RKO (cell line): ENCODE measurements around the gene GNAL.
"Not testable (repeated sequence)": the region's sequence is repeated elsewhere in the genome, so short reads cannot be mapped to it uniquely, and the experiment has no call there.

Source experiments
- DNase-seq: peaks from one replicate; pipeline ENCODE4 v3.0.0-alpha.2; 2016; ENCODE audit warnings: low spot score

GNAL gene

DNA sequence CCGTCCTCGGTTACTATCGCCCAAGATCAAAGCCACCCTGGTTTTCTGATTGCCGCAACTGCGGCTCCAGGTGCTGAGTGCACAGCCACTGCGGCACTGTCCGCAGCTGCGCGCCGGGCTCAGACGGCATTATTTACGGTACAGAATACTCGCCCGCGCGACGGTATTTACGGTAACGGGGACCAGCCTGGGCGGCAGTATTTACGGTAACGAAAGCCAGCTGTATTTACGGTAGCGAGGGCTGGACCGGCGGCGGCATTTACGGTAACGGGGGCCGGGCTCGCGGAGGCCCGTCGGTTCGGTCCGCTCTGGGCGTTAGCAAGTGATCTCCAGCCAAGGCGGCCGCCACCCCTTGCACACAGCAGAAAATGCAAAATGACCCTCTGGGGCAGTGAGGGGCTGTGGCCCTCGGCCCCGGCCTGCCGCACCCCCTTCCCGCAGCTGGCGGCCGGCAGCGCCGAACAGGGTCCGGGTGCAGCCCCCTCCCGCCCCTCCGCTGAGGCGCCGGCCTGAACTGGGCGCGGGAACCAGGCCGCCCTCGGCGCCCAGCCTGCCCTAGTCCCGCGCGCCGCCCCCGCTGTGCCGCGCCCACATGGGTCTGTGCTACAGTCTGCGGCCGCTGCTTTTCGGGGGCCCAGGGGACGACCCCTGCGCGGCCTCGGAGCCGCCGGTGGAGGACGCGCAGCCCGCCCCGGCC, at the start of gene GNAL:
TSS of gene GNAL (plus strand) at position 293 of the 697 bp plus-strand sequence. CDS start at position 593, 300 bp downstream.
- peak; percentile 89 for DNase-seq

DNA sequence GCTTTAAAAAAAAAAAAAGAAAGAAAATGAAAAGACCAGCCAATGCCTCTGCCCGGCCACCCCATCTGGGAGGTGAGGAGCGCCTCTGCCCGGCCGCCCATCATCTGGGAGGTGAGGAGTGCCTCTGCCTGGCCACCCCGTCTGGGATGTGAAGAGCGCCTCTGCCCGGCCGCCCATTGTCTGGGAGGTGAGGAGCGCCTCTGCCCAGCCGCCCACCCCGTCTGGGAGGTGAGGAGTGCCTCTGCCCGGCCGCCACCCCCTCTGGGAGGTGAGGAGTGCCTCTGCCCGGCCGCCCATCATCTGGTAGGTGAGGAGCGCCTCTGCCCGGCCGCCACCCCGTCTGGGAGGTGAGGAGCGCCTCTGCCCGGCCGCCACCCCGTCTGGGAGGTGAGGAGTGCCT, 41.8 kb upstream of the GNAL start:
- DNase-seq, result not testable (repeated sequence)

DNA sequence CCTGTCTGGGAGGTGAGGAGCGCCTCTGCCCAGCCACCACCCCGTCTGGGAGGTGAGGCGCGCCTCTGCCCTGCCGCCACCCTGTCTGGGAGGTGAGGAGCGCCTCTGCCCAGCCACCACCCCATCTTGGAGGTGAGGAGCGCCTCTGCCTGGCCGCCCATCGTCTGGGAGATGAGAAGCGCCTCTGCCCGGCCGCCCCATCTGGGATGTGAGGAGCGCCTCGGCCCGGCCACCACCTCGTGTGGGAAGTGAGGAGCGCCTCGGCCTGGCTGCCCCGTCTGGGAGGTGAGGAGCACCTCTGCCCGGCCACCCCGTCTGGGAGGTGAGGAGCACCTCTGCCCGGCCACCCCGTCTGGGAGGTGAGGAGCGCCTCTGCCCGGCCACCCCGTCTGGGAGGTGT, 41.3 kb upstream of the GNAL start:
- not testable (repeated sequence) for DNase-seq

DNA sequence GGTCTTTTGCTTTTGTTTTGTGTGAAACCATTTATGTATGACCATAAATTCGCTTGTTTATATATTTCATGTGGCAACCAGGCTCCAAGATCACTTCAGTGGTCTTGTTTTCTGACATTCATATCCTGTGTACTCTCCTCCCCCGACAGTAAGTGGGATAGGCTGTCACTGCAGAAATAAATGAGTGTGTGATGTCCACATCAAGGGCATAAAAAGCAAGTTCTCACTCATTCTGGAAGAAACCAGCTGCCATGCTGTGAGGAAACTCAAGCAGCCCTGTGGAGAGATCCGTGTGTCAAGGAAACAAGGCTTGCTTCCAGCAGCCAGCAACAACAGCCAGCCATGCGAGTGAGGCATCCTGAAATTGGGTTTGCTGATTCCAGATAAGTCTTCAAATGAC, 39.2 kb upstream of the GNAL start:
- DNase-seq, result no peak

- DNase-seq, result no peak
Measured at GRCh38 chr18:11651899-11652298, 37.2 kb upstream of the GNAL start.

- DNase-seq, result no peak
Measured at GRCh38 chr18:11653521-11653920, 35.5 kb upstream of the GNAL start.

DNA sequence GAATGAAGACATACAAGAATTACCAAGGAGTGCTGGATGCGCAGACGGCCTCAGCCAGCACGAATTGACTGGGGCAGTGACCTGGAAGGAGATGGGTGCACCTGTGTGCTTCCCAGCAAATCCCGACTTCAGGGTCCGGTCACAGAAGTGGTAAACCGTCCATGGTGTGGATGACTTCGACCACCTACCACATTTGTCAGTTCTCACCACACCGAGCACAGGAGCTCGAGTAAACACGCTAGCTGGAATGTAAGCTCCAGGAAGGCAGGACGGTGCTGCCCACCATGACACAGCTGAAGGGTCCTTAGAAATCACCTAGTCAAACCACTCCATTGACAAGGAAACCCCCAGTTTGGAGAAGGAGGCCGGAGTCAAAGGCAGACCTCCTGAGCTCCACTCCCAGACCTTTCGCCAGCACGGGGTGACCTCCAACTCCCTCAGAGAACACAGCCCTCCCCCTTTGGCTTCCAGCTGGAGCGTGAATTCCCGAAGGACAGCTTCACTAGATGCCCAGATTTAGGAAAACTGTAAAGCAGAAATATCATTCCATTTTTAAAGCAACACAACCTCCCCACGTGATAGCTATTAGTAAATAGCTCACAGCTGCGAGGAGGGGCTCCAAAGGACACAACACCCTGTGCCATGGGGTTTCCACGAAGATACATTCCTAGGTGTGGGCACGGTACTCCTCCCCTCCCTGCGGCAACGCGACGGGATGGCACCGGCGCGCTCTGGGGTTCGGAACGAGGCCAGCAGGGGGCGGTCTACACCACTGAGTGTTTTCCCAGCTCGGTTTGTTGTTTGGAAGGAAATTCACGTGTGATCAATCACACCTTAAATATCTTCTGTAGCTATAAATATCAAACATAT, 34.1 kb upstream of the GNAL start:
- DNase-seq, result no peak

- DNase-seq, result no peak
Measured at GRCh38 chr18:11655606-11655932, 33.5 kb upstream of the GNAL start.

GRCh38 chr18:11657152-11657551, 31.9 kb upstream of the GNAL start:
- no peak for DNase-seq

DNA sequence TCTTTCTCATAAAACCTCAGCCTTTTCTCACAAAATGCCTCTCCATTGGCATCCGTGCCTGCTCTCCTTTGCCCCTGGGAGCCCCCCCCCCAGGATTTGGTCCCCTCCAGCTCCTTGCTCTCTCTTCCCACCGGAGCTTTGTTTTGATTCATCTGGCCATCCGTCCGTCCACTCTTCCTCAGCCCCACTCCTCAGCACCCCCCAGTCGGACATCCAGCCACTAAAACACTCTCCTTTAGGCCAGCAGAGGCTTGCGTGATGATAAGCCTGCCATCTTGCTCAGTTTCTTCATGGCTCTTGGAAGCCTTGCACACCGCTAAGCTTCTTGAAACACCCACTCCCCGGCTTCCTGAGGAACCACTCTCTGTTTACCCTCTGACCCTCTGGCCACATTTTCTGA, 31.5 kb upstream of the GNAL start:
- DNase-seq, result no peak

- no peak for DNase-seq
Measured at GRCh38 chr18:11658019-11658418, 31.0 kb upstream of the GNAL start.

- no peak for DNase-seq
Measured at GRCh38 chr18:11658989-11659388, 30.1 kb upstream of the GNAL start.

DNA sequence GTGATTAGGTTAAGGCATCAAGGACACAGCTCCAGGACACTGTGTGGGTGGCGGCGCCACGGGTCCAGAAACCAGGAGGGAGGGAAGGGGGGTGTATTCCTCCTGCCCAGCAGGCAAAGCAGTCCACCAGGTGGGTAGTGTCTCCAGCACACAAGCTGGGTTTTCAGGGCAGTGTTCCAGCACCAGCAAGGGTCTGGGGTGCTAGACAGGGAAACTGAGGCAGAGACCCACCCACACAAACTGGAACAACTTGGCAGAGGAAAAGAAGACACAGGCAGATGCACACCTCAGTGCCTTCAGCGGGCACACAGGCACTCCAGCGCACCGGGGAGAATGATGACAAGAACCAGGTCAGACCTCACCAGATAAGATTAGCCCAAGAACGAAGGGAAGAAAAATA, 28.4 kb upstream of the GNAL start:
- DNase-seq, result no peak

DNA sequence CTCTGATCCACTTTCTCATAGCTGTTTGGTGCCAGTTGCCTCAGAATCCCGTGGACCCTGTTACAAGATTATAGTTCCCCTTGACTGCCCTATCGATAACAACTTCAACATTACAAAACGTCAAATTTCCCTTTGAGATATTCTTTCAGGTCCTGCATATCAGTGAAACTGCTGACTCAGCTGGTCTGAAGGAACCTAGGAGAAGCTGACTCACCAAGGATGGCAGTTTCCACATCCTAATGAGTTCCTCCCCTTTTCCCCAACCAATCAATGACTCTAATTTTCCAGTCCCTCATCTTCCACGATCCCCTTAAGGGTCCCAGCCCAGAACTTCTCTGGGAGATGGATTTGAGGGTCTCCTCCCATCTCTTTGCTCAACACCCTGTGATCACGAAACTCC, 27.6 kb upstream of the GNAL start:
- no peak for DNase-seq

DNA sequence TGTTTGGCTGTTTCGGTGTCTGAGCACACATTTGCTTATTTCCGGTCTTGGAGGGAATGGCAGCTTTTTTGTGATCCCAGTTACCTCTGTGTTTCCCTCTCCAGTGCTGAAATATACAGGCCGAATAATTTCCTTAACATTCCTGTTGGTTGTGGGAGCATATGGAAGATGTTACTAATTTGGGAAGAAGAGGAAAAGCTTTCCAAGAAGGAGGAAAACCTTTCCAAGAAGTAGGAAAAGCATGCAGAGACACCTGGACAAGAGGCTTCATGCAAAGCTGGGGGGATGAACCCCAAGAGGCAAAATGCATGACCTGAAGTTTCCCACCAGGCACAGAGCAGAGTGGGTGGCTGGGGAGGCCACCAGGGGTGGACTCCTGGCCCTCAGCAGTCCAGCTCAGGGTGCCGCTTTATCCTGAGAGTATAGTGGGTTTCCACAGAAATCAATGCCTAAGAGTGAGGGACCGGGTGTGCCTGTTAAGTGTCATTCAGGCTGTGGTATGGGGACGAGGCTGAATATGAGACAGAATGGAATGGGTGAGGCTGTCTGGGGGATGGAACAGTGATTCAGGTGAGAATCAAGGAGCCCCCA, 25.5 kb upstream of the GNAL start:
- no peak for DNase-seq

GRCh38 chr18:11664286-11664685, 24.8 kb upstream of the GNAL start:
- no peak for DNase-seq

DNA sequence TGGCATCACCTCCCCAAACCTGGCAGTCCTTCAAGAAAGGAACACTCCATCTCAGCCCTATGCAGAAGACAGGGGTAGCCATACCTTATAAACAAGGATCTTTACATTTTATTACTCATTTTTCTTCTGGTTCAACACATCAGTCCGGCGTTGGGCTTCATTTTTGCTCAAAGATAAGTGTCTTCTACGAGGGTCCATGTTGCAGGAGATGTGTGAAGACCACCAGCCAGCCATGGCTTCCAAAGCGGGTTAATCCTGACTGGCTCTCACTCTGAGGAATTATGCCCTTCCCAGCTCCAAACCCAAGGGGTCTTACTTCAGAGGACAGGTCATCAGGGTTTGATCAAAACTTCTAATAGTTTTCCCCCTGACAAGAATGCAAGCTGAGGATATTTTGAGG, 23.9 kb upstream of the GNAL start:
- no peak for DNase-seq

DNA sequence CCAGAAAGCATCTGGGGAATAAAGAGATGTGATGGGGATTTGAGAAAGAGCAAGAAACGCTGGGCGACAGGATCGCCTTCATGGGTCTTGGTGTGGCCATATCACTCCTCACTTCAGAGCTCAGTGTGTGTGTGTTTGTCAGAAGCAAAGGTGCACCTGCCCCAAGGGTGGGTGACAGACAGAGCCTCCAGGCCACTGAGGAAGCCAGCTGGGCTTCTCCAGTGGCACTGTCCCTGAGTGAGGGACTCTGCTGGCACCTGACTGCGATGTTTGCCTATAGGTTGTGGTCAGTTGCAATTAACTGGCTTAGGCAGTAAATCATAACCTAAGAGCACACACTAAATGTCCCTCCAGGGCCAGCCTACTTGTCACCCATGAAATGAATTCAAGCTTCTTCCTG, 23.5 kb upstream of the GNAL start:
- DNase-seq, result no peak

DNA sequence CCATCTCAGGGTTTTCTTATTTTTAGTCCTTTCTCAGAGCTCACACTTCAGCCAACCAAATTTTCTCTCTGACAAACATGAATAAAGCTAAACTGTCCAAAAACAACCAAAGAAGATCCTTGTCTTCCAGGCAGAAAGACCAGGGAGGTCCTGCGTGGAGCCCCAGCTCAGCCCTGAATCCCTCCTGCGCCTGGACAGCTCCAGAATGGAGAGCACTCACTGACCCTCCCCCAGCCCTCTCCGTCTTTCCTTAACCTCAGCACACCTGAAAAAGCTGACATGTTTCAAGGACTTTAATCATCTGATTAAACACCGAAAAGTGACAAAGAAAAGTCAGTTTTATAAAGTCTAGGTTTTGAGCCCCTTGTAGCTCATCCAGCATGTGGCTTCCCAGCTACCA, 22.9 kb upstream of the GNAL start:
- no peak for DNase-seq

GRCh38 chr18:11666831-11667230, 22.2 kb upstream of the GNAL start:
- no peak for DNase-seq

GRCh38 chr18:11667578-11667977, 21.5 kb upstream of the GNAL start:
- DNase-seq, result no peak

GRCh38 chr18:11668441-11669169, 20.5 kb upstream of the GNAL start:
- no peak for DNase-seq
